DND-41 (cell line): ENCODE measurements around the gene CCDC38.
A peak's percentile ranks its signal among the peaks of the same experiment; 100 is the strongest.

Source experiments
- ATAC-seq: fragments of 200-7000 bp; cut with Tn5 transposase; 3 replicates; pipeline ENCODE4 v1.9.1; 2021; ENCODE audit warnings: low read depth; ENCODE audit not compliant: insufficient read depth
- DNase-seq: peaks from one replicate; pipeline ENCODE4 v3.0.0-alpha.2; 2020
- H2AFZ ChIP-seq: 2 replicates; pipeline ENCODE4 v1.6.0; 2012; ENCODE audit warnings: low read depth, low read length
- H3K27ac ChIP-seq: 2 replicates; pipeline ENCODE4 v1.5.1; 2012; ENCODE audit warnings: low read length, inconsistent platforms
- H3K27me3 ChIP-seq: fragments of 200-600 bp; sonication (generic); 2 replicates; pipeline ENCODE4 v1.6.0; 2012; ENCODE audit warnings: low read length, mild to moderate bottlenecking, inconsistent platforms; ENCODE audit not compliant: insufficient read depth, poor library complexity
- H3K36me3 ChIP-seq: 2 replicates; pipeline ENCODE4 v1.5.1; 2012; ENCODE audit warnings: low read length, inconsistent platforms; ENCODE audit not compliant: insufficient read depth
- H3K4me1 ChIP-seq: 2 replicates; pipeline ENCODE4 v1.5.1; 2012; ENCODE audit warnings: mild to moderate bottlenecking, low read length; ENCODE audit not compliant: insufficient read depth
- H3K4me2 ChIP-seq: 2 replicates; pipeline ENCODE4 v1.6.0; 2012; ENCODE audit warnings: mild to moderate bottlenecking, moderate library complexity, low read length, inconsistent platforms; ENCODE audit not compliant: insufficient read depth
- H3K4me3 ChIP-seq, 2 experiments: fragments of 200-600 bp in 1 of 2; shearing (Covaris generic) in 1 of 2; 2 replicates each; pipeline ENCODE4 v1.5.1; 2012 to 2016; ENCODE audit warnings: inconsistent platforms in 2 of 2, low read length in 2 of 2, mild to moderate bottlenecking in 2 of 2, low read depth in 1 of 2, moderate library complexity in 1 of 2
- H3K79me2 ChIP-seq: 2 replicates; pipeline ENCODE4 v1.6.0; 2012; ENCODE audit warnings: low read length, inconsistent platforms; ENCODE audit not compliant: insufficient read depth
- H3K9ac ChIP-seq: 2 replicates; pipeline ENCODE4 v1.6.0; 2012; ENCODE audit warnings: low read depth, mild to moderate bottlenecking, inconsistent platforms, low read length, moderate library complexity
- H3K9me3 ChIP-seq: 2 replicates; pipeline ENCODE4 v1.5.1; 2012; ENCODE audit warnings: low read length, moderate library complexity, mild to moderate bottlenecking, inconsistent platforms; ENCODE audit not compliant: insufficient read depth, severe bottlenecking
- H4K20me1 ChIP-seq: 2 replicates; pipeline ENCODE4 v1.6.0; 2012; ENCODE audit warnings: low read length; ENCODE audit not compliant: insufficient read depth
- EZH2 ChIP-seq: IDR thresholded peaks from 3 replicates; pipeline ENCODE4 v1.6.1; 2012; ENCODE audit warnings: borderline replicate concordance, low read depth, mild to moderate bottlenecking, moderate library complexity, low read length, inconsistent platforms; ENCODE audit not compliant: severe bottlenecking
- TF ChIP-seq, protein P1 (sequence below): IDR thresholded peaks from 2 replicates; pipeline ENCODE4 v1.5.1; 2012; ENCODE audit warnings: borderline replicate concordance, low read length, moderate library complexity, mild to moderate bottlenecking; ENCODE audit not compliant: poor library complexity, severe bottlenecking; ENCODE audit errors: extremely low read depth

The CCDC38 gene

DNA sequence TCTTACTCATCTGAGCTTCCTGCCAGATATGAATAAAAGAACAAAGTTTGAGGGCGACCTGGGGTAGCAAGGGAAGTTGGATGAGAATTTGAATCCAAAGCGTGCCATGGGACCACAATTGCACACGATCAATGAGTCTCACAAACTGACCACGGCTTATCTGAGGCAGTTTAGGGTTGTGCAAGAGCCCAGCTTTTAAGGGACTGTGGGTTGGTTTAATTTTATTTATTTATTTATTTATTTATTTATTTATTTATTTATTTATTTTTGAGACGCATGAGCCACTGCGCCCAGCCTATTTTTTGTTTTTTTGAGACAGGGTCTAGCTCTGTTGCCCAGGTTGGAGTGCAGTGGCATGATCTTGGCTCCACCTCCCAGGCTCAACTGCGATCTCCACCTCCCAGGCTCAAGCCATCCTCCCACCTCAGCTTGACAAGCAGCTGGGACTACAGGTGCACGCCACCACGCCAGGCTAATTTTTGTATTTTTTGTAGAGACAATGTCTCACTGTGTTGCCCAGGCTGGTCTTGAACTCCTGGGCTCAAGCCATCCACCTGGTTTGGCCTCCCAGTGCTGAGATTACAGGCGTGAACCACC, 1.8 kb upstream of the CCDC38 start:
- TF ChIP-seq EZH2 = no peak
- TF ChIP-seq, protein P1, sequence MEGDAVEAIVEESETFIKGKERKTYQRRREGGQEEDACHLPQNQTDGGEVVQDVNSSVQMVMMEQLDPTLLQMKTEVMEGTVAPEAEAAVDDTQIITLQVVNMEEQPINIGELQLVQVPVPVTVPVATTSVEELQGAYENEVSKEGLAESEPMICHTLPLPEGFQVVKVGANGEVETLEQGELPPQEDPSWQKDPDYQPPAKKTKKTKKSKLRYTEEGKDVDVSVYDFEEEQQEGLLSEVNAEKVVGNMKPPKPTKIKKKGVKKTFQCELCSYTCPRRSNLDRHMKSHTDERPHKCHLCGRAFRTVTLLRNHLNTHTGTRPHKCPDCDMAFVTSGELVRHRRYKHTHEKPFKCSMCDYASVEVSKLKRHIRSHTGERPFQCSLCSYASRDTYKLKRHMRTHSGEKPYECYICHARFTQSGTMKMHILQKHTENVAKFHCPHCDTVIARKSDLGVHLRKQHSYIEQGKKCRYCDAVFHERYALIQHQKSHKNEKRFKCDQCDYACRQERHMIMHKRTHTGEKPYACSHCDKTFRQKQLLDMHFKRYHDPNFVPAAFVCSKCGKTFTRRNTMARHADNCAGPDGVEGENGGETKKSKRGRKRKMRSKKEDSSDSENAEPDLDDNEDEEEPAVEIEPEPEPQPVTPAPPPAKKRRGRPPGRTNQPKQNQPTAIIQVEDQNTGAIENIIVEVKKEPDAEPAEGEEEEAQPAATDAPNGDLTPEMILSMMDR = no peak
- Histone ChIP-seq H3K9ac (peak overlapping the region; percentile 80; the same call in 1 of the 2 replicates), H3K79me2 (no peaks in the 10 kb centered on the region; the same call in 1 of the 2 replicates), H4K20me1 (no peaks in the 10 kb centered on the region), H3K27ac (no peak overlapping the region; the same call in 1 of the 2 replicates), H3K9me3 (no peaks in the 10 kb centered on the region), H3K36me3 (no peaks in the 10 kb centered on the region), H3K4me1 (peaks cover 14% of the 10 kb centered on the region), H3K27me3 (no peaks in the 10 kb centered on the region), H3K4me3 (peak overlapping the region in 1 of 2 experiments; percentile 92; a peak in 3 of 4 replicates), H2AFZ (peak overlapping the region; percentile 98; the same call in 1 of the 2 replicates), H3K4me2 (peak overlapping the region; percentile 98)
- DNase-seq (no peak), ATAC-seq (no peak)

DNA sequence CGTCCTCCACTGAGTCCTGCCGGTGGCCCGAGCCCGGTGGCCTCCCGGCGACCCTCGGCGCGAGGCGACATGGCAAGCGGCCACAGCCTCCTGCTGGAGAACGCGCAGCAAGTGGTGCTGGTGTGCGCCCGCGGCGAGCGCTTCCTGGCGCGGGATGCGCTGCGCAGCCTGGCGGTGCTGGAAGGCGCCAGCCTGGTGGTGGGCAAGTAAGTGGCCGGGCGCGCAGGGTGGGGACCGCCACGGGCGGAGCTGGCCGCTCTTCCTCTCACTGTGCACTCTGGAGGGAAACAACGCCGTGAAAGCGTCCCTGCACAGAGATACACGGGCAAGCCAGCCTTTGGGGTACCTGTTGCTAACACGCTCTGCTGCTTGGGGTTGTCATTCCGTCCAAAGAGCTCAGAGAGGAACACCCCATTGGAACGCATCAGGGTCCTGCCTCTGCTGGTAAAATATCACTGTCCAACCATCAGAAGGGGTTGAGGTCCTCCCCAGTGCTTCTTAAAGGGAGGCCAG, 972 bp upstream of the CCDC38 start, which contains the start of gene AMDHD1:
Gene AMDHD1 (plus strand): TSS at position 2 of the 513 bp plus-strand sequence. CDS start 68 bp downstream, at position 70.
- Histone ChIP-seq H3K4me1 (peaks cover 14% of the 10 kb centered on the region), H3K9ac (peak within 1 kb of the TSS; percentile 80), H3K9me3 (no peaks in the 10 kb centered on the region), H4K20me1 (no peaks in the 10 kb centered on the region), H2AFZ (peak within 1 kb of the TSS; percentile 98), H3K36me3 (no peaks in the 10 kb centered on the region), H3K27ac (peak within 1 kb of the TSS; percentile 95), H3K4me3 (peak within 1 kb of the TSS; percentile 92 to 99), H3K4me2 (peak within 1 kb of the TSS; percentile 98), H3K79me2 (no peaks in the 10 kb centered on the region; the same call in 1 of the 2 replicates), H3K27me3 (no peaks in the 10 kb centered on the region)
- no peak for TF ChIP-seq EZH2
- TF ChIP-seq, protein P1 = peak; percentile 42
- DNase-seq (peak; percentile 71), ATAC-seq (peak; percentile 77)

DNA sequence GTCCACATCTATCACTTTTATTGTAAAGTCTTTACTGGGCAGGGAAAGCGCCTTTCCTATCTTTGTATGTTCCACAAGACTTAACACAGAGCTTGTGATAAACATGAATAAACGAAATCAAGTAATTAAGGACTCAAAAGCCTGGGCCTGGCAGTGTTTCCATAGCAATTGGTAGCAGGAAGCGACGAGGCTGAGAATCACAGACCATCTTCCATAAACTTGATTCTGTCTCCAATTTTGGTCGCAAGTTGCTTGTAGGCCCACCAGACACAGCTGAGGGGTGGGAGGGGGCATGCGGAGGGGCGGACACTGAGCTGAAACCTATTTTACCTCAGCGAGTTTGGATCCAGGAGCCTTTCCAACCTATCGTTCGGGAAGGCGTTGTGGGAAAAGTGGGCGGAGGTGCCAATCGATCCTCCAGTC, 302 bp downstream of the CCDC38 start:
- peak overlapping the region; percentile 92 to 99; a peak in 3 of 4 replicates for H3K4me3 ChIP-seq
- ATAC-seq (peak; percentile 4), DNase-seq (no peak)
- H3K27ac ChIP-seq = peak overlapping the region; percentile 95
- H3K79me2 ChIP-seq = no peaks in the 10 kb centered on the region; the same call in 1 of the 2 replicates
- no peaks in the 10 kb centered on the region for H3K9me3 ChIP-seq
- H3K4me1 ChIP-seq = peaks cover 14% of the 10 kb centered on the region
- peak overlapping the region; percentile 98 for H3K4me2 ChIP-seq
- no peak for TF ChIP-seq EZH2
- TF ChIP-seq, protein P1 = no peak
- H3K27me3 ChIP-seq = no peaks in the 10 kb centered on the region
- H3K9ac ChIP-seq = peak overlapping the region; percentile 80
- H2AFZ ChIP-seq = peak overlapping the region; percentile 98
- H3K36me3 ChIP-seq = no peaks in the 10 kb centered on the region
- no peaks in the 10 kb centered on the region for H4K20me1 ChIP-seq
